Bronchial epithelial cell (primary cell): Measurements from ENCODE around the gene SNTG2. TPM values are rescaled to one million over a fixed set of nuclear protein-coding genes. Genes with fewer than 3 reads are reported as not detected.

ENCODE experiments used
- DNase-seq: peaks from one replicate; pipeline ENCODE4 v3.0.0-alpha.2; 2010; ENCODE audit warnings: low read depth
- FAIRE-seq: peaks from 2 replicates; lab custom pipeline; 2011; peaks lifted over from hg19 to GRCh38; lab: Jason Lieb, UNC
- H3K27me3 ChIP-seq: 2 replicates; pipeline ENCODE4 v1.5.1; 2011; ENCODE audit warnings: low read length; ENCODE audit not compliant: control insufficient read depth, insufficient read depth
- H3K36me3 ChIP-seq: 2 replicates; pipeline ENCODE4 v1.5.1; 2011; ENCODE audit warnings: low read length; ENCODE audit not compliant: control insufficient read depth, insufficient read depth
- H3K4me3 ChIP-seq: 2 replicates; pipeline ENCODE4 v1.5.1; 2011; ENCODE audit warnings: mild to moderate bottlenecking, low read depth, low read length, control low read depth
- total RNA-seq: library from RNA; depleted of rRNA; stranded (reverse); fragments of >200 nt; gene quantifications from 2 replicates; pipeline ENCODE4 v1.2.1, GENCODE V29; 2014
- TF ChIP-seq, protein P1 (sequence below): IDR thresholded peaks from 2 replicates; pipeline ENCODE4 v1.5.1; 2011; ENCODE audit warnings: mild to moderate bottlenecking, moderate library complexity, low read length, control low read depth, inconsistent platforms; ENCODE audit not compliant: insufficient read depth, severe bottlenecking

SNTG2 gene
- total RNA-seq, 1 donor from 2014 or later: not detected

DNA sequence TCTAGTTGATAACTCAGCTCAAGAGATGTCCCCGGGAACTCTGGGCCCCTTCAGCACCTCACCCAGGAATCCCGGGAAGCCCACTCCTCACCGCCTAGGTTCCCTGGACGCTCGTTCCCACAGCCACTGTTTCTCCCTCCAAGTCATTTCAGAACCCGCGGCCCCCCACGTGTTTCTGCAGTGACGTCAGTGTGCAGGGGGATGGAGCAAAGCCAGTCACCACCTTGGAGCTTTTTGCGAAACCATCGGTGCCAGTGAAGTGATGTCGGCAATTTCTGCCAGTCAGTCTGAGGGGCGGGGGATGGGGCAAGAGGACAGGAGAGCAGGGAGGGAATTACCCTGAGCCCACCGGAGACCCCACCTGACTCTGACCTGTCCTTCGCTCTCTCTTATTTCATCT lies 119.2 kb downstream of the SNTG2 start:
- FAIRE-seq (no peak), DNase-seq (no peak)
- TF ChIP-seq, protein P1, sequence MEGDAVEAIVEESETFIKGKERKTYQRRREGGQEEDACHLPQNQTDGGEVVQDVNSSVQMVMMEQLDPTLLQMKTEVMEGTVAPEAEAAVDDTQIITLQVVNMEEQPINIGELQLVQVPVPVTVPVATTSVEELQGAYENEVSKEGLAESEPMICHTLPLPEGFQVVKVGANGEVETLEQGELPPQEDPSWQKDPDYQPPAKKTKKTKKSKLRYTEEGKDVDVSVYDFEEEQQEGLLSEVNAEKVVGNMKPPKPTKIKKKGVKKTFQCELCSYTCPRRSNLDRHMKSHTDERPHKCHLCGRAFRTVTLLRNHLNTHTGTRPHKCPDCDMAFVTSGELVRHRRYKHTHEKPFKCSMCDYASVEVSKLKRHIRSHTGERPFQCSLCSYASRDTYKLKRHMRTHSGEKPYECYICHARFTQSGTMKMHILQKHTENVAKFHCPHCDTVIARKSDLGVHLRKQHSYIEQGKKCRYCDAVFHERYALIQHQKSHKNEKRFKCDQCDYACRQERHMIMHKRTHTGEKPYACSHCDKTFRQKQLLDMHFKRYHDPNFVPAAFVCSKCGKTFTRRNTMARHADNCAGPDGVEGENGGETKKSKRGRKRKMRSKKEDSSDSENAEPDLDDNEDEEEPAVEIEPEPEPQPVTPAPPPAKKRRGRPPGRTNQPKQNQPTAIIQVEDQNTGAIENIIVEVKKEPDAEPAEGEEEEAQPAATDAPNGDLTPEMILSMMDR: no peak
- H3K36me3 ChIP-seq: no peaks in the 10 kb centered on the region
- H3K4me3 ChIP-seq: no peak overlapping the region
- H3K27me3 ChIP-seq: no peaks in the 10 kb centered on the region

DNA sequence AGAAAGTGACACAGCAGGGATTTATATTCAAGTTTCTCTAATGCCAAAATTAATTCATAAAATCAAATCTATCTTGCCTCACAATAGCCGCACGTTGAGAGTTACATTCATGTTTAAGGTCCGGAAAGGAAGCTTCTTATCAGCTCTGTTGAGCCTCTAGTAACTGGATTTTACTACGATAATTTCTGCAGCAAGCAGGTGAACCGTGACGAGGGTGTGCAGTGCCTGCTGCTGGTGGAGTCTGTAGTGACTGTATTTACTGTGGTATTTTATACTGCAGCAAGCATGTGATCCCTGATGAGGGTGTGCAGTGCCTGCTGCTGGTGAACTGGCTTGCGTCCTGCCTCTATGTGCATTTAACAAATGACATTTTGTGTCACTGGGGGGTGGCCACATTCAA lies 120.0 kb downstream of the SNTG2 start:
- TF ChIP-seq, protein P1: no peak
- DNase-seq (no peak), FAIRE-seq (no peak)
- Histone ChIP-seq H3K4me3 (no peak overlapping the region), H3K36me3 (no peaks in the 10 kb centered on the region), H3K27me3 (no peaks in the 10 kb centered on the region)

DNA sequence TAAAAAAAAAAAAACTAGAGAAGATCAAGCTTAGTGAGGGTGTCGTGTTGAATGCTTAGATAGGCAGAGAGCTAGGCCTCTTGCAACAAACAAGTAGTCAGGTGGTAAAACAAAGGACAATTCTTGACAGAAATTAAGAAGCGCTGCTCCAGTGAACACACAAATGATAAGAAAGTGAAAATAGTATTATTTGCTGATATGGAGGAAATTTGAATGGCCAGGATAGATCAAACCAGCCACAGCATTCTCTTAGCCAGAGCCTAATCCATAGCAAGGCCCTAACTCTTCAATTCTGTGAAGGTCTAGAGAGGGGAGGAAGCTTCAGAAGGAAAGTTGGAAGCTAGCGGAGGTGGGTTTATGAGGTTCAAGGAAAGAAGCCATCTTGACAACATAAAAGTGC lies 121.0 kb downstream of the SNTG2 start:
- no peak for FAIRE-seq
- no peak for DNase-seq
- H3K4me3 ChIP-seq: no peak overlapping the region
- TF ChIP-seq, protein P1: no peak
- no peaks in the 10 kb centered on the region for H3K27me3 ChIP-seq
- no peaks in the 10 kb centered on the region for H3K36me3 ChIP-seq

DNA sequence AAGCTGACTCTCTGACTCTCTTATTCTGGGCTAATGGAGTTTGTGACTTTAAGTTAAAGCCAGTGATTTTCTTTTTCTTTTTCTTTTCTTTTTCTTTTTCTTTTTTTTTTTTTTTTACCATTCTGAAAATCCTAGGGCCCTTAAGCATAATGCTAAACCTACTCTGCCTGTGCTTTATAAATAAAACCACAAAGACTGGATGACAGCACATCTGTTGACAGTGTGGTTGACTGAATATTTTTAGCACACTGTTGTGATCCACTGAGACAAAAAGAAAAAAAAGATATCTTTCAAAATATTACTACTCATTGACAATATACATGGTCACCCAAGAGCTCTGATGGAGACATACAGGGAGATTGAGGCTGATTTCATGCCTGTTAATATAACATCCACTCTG lies 121.6 kb downstream of the SNTG2 start:
- Histone ChIP-seq H3K36me3 (no peaks in the 10 kb centered on the region), H3K27me3 (no peaks in the 10 kb centered on the region), H3K4me3 (no peak overlapping the region)
- no peak for FAIRE-seq
- no peak for DNase-seq
- TF ChIP-seq, protein P1: no peak

DNA sequence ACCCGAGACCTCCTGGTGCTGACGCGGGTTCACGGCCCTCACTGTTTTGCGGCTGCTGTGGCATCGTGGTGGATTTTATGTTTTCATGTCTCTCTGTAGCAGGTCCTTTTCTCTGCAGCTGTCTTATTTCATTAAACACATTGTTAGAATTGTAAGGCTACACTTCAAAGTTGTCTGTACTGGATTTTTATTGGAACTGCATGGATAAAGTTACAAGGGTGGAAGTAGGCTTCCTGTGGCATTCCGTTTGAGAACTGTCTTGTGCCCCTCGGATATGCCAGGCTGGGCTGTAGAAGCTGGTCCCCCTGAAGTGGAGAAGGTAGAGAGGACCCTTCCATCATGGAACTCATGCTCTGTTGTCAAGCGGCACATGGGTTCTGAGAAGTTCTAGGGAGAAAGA lies 127.3 kb downstream of the SNTG2 start:
- Histone ChIP-seq H3K4me3 (no peak overlapping the region), H3K27me3 (no peaks in the 10 kb centered on the region), H3K36me3 (no peaks in the 10 kb centered on the region)
- DNase-seq (no peak), FAIRE-seq (no peak)
- TF ChIP-seq, protein P1: no peak

DNA sequence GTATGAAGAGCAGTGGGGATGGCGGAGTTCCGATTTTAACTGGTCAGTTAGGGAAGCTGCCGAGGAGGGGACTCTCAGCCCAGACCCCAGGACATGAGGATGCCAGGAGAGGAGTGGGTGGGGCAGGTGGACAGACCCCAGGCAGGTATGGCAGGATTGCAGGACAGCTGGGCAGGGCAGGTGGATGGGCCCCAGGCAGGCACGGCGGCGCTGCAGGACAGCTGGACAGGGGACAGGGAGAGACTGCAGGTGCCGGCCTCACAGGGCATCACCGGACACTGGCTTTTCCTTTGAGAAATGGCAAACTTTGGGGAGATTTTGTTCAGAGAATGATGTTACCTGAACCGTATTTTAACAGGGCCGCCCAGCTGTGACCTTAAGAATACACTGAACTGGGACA lies 127.7 kb downstream of the SNTG2 start:
- no peak for FAIRE-seq
- Histone ChIP-seq H3K36me3 (no peaks in the 10 kb centered on the region), H3K4me3 (no peak overlapping the region), H3K27me3 (no peaks in the 10 kb centered on the region)
- DNase-seq: no peak
- TF ChIP-seq, protein P1: no peak
